Medulla oblongata (tissue), 1 donor: Measurements from ENCODE around the gene CTRB2.

Experiments used
- DNase-seq: peaks from one replicate; pipeline ENCODE4 v3.0.0-alpha.2; 2015; ENCODE audit errors: extremely low spot score

Gene CTRB2

GRCh38 chr16:75175074-75175473 is 31.9 kb downstream of the CTRB2 start:
- DNase-seq, result no peak

- no peak for DNase-seq
Observed at GRCh38 chr16:75172578-75172977, 34.4 kb downstream of the CTRB2 start.

- DNase-seq, result no peak
Observed at GRCh38 chr16:75169899-75170405, 37.0 kb downstream of the CTRB2 start.

GRCh38 chr16:75160386-75160785 is 46.6 kb downstream of the CTRB2 start:
- DNase-seq, result no peak
